Measurements from ENCODE around the gene VPS54. TPM values are rescaled to one million over a fixed set of nuclear protein-coding genes. Genes with fewer than 3 reads are reported as not detected.

VPS54 gene
- polyA plus RNA-seq, 1 donor (not counting 4 experiments of a cell fraction or from before 2014, with no cell fraction given), result 18.2 TPM

DNA sequence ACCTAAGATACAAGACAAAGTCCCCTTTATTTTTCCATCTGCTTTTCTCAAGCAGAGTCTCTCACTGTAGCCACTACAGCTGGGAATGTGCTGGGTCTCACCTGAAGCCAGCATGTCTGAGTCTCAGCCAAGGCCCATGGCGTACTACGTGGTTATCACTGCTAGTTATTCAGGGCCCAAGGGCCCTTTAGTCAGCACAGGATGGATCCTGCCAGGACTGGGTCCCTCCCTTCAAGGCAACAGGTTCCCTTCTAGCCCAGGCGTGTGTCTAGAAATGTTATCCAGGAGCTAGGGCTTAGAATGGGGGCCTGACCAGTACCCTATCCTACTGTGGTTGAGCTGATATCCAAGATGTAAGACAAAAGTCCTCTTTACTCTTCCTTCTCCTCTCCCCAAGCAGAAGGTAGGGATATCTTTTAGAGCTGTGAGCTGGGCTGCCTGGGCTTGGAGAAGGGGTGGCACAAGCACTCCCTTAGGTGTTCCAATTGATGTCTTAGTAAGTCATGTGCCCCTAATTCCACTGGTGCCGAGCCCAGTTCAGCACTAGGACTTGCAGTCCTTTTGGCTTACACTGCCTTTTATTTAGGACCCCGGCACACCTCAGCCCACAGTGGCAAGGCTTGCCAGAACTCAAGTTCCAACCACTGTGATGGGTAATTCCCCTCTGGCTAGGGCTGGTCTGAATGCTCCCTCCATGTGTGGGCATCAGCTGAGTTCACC, 17.7 kb downstream of the VPS54 start:
- H3K9me3 ChIP-seq (ENCODE audit: control insufficient read depth, low read depth, low read length), result no peaks in the 10 kb centered on the region
- no peaks in the 10 kb centered on the region for H3K36me3 ChIP-seq (ENCODE audit: control insufficient read depth in 2 of 2, extremely low read depth in 1 of 2, insufficient read depth in 2 of 2, low read length in 2 of 2)
- no peak overlapping the region for H3K9ac ChIP-seq (ENCODE audit: control insufficient read depth, extremely low read depth, insufficient read depth, low read length)
- H3K27ac ChIP-seq (ENCODE audit: control insufficient read depth, insufficient read depth, low read length), result no peak overlapping the region
- no peak overlapping the region for H2AFZ ChIP-seq (ENCODE audit: control insufficient read depth, low read length)
- DNase-seq (ENCODE audit: low read depth, low spot score), result no peak
- dilution Hi-C loops (cut with MboI; ENCODE audit: extremely low pct_ligation_motif_present, low sequenced_read_pairs), result no loop called here
- peaks cover 7% of the 10 kb centered on the region for H3K4me1 ChIP-seq (ENCODE audit: control insufficient read depth, extremely low read depth, insufficient read depth, low read length)
- no peaks in the 10 kb centered on the region for H4K20me1 ChIP-seq (ENCODE audit: control insufficient read depth, extremely low read depth, insufficient read depth, low read length)
- no peaks in the 10 kb centered on the region for H3K9me1 ChIP-seq (ENCODE audit: control insufficient read depth, extremely low read depth, insufficient read depth, low read length)
- TF ChIP-seq, protein P1, sequence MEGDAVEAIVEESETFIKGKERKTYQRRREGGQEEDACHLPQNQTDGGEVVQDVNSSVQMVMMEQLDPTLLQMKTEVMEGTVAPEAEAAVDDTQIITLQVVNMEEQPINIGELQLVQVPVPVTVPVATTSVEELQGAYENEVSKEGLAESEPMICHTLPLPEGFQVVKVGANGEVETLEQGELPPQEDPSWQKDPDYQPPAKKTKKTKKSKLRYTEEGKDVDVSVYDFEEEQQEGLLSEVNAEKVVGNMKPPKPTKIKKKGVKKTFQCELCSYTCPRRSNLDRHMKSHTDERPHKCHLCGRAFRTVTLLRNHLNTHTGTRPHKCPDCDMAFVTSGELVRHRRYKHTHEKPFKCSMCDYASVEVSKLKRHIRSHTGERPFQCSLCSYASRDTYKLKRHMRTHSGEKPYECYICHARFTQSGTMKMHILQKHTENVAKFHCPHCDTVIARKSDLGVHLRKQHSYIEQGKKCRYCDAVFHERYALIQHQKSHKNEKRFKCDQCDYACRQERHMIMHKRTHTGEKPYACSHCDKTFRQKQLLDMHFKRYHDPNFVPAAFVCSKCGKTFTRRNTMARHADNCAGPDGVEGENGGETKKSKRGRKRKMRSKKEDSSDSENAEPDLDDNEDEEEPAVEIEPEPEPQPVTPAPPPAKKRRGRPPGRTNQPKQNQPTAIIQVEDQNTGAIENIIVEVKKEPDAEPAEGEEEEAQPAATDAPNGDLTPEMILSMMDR (optimal IDR thresholded peaks at IDR 0.05 in 1 of 3, IDR thresholded peaks at IDR 0.05 in 1 of 3, conservative IDR thresholded peaks at IDR 0.05 in 1 of 3; ENCODE audit: extremely low read depth in 1 of 3, insufficient read depth in 2 of 3, low read length in 3 of 3), result no peak
- TF ChIP-seq EZH2 (IDR thresholded peaks at IDR 0.05; ENCODE audit: low read length), result no peak
- peak; percentile 73 for FAIRE-seq
- H3K4me3 ChIP-seq (ENCODE audit: control insufficient read depth in 2 of 3, extremely low read depth in 1 of 3, insufficient read depth in 2 of 3, low read depth in 1 of 3, low read length in 3 of 3), result no peak overlapping the region
- peaks cover 22% of the 10 kb centered on the region for H3K79me2 ChIP-seq (ENCODE audit: control insufficient read depth, insufficient read depth, low read length)
- H3K4me2 ChIP-seq (ENCODE audit: control insufficient read depth, extremely low read depth, insufficient read depth, low read depth, low read length), result no peak overlapping the region
- H3K27me3 ChIP-seq (ENCODE audit: control insufficient read depth, extremely low read depth, insufficient read depth, low read length), result no peaks in the 10 kb centered on the region

DNA sequence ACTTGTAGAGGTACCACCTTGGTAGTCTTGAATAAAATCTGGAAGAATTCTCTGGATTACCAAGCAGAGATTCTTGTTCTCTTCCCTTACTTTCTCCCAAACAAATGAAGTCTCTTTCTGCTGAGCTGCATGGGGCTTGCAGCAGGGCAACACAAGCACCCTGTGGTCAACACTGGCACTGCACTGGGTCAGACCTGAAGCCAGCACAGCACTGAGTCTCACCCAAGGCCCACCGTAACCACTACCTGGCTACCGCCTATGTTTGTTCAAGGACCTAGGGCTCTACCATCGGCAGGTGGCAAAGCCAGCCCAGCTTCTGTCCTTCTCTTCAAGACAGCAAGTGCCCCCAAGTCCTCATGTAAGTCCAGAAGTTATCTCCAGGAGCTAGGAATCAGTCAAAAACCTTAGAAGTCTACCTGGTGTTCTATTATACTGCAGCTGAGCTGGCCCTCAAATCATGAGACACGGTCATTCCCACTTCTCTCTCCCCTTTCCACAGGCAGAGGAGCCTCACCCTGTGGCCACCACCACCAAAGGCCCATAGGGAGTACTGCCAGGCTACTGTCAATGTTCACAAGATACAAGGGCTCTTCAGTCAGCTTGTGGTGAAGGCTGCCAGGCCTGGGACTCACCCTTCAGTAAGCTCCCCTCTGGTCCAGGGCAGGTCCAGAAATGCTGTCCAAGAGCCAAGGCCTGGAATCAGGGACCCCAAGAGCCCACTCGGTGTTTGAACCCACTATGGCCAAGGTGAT, 18.4 kb downstream of the VPS54 start:
- no peak overlapping the region for H3K27ac ChIP-seq (ENCODE audit: control insufficient read depth, insufficient read depth, low read length)
- no peaks in the 10 kb centered on the region for H4K20me1 ChIP-seq (ENCODE audit: control insufficient read depth, extremely low read depth, insufficient read depth, low read length)
- H3K79me2 ChIP-seq (ENCODE audit: control insufficient read depth, insufficient read depth, low read length), result peaks cover 22% of the 10 kb centered on the region
- no peak overlapping the region for H3K4me2 ChIP-seq (ENCODE audit: control insufficient read depth, extremely low read depth, insufficient read depth, low read depth, low read length)
- H3K4me1 ChIP-seq (ENCODE audit: control insufficient read depth, extremely low read depth, insufficient read depth, low read length), result peaks cover 7% of the 10 kb centered on the region
- H3K4me3 ChIP-seq (ENCODE audit: control insufficient read depth in 2 of 3, extremely low read depth in 1 of 3, insufficient read depth in 2 of 3, low read depth in 1 of 3, low read length in 3 of 3), result no peak overlapping the region
- dilution Hi-C loops (cut with MboI; ENCODE audit: extremely low pct_ligation_motif_present, low sequenced_read_pairs), result no loop called here
- no peak overlapping the region for H3K9ac ChIP-seq (ENCODE audit: control insufficient read depth, extremely low read depth, insufficient read depth, low read length)
- DNase-seq (ENCODE audit: low read depth, low spot score) (no peak), FAIRE-seq (no peak)
- H2AFZ ChIP-seq (ENCODE audit: control insufficient read depth, low read length), result no peak overlapping the region
- H3K36me3 ChIP-seq (ENCODE audit: control insufficient read depth in 2 of 2, extremely low read depth in 1 of 2, insufficient read depth in 2 of 2, low read length in 2 of 2), result no peaks in the 10 kb centered on the region
- no peaks in the 10 kb centered on the region for H3K9me1 ChIP-seq (ENCODE audit: control insufficient read depth, extremely low read depth, insufficient read depth, low read length)
- H3K9me3 ChIP-seq (ENCODE audit: control insufficient read depth, low read depth, low read length), result no peaks in the 10 kb centered on the region
- no peaks in the 10 kb centered on the region for H3K27me3 ChIP-seq (ENCODE audit: control insufficient read depth, extremely low read depth, insufficient read depth, low read length)
- TF ChIP-seq EZH2 (IDR thresholded peaks at IDR 0.05; ENCODE audit: low read length), result no peak
- TF ChIP-seq, protein P1 (optimal IDR thresholded peaks at IDR 0.05 in 1 of 3, IDR thresholded peaks at IDR 0.05 in 1 of 3, conservative IDR thresholded peaks at IDR 0.05 in 1 of 3; ENCODE audit: extremely low read depth in 1 of 3, insufficient read depth in 2 of 3, low read length in 3 of 3), result peak in 2 of 3 experiments; percentile 7 to 40
